ENCODE data around the gene TAMALIN.

- TF ChIP-seq CTCF (IDR thresholded peaks at IDR 0.05; ENCODE audit: low read depth, low read length, poor library complexity, severe bottlenecking) (no peak), EZH2phosphoT487 (IDR thresholded peaks at IDR 0.05; ENCODE audit: borderline replicate concordance, low read length) (no peak)
These were observed 19.9 kb upstream of the TAMALIN start for GRCh38 chr12:51986834-51987233.

Data from DOHH2 (cell line).